GM12872 (cell line): ENCODE measurements around the gene GRAMD2B.

Experiments used
- TF ChIP-seq, protein P1 (sequence below): IDR thresholded peaks from 3 replicates; pipeline ENCODE4 v1.5.1; 2011; ENCODE audit warnings: low read depth, mild to moderate bottlenecking, low read length, moderate library complexity; ENCODE audit not compliant: insufficient read depth

Gene GRAMD2B

DNA sequence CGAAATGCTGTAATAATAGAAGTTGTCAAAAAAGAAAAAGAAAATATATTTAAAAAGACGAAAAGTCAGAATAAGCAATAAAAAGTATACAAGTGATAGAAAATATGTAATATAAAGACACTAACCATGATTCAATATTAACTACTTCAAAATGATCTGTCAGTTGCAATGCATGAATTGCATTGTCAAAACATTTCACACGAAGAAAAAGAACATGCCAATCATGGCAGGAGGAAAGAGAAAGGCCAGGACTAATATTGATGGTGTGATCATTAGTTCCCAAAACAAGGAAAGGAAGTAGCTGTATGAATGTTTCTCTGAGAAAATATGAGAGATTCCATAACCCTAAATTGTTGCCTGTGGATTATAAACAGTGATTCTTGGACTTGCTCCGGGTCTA, 7.4 kb upstream of the GRAMD2B start:
- TF ChIP-seq, protein P1, sequence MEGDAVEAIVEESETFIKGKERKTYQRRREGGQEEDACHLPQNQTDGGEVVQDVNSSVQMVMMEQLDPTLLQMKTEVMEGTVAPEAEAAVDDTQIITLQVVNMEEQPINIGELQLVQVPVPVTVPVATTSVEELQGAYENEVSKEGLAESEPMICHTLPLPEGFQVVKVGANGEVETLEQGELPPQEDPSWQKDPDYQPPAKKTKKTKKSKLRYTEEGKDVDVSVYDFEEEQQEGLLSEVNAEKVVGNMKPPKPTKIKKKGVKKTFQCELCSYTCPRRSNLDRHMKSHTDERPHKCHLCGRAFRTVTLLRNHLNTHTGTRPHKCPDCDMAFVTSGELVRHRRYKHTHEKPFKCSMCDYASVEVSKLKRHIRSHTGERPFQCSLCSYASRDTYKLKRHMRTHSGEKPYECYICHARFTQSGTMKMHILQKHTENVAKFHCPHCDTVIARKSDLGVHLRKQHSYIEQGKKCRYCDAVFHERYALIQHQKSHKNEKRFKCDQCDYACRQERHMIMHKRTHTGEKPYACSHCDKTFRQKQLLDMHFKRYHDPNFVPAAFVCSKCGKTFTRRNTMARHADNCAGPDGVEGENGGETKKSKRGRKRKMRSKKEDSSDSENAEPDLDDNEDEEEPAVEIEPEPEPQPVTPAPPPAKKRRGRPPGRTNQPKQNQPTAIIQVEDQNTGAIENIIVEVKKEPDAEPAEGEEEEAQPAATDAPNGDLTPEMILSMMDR, result no peak

DNA sequence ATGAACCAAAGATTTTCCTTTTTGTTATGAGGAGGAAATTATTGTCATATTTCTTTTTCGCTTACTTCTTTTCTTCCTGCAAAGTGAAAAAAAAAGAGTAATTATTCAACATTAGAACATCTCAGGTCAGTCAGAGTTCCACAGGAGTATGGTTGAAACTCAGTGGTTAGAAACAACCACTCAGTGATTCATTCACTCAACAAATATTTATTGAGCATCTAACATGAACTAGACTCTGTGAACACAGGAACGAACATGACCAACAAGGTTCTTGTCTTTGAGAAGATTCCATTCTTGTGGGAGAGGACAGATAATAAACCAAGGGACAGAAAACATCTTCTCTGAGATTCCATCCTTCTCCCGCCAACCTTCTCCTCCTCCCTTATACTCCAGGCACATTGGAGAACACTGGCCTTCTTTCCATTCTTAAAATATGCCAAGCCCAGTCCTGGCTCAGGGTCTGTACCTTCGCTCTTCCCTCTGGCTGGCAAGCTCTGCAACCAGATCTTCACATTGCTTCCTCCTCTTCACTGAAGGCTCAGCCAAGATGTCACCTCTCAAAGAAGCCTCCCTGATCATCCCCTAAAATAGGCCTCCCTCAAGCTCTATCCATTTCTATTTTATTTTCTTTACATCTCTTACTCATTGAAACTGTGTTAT, 6.8 kb upstream of the GRAMD2B start:
- TF ChIP-seq, protein P1, result no peak

DNA sequence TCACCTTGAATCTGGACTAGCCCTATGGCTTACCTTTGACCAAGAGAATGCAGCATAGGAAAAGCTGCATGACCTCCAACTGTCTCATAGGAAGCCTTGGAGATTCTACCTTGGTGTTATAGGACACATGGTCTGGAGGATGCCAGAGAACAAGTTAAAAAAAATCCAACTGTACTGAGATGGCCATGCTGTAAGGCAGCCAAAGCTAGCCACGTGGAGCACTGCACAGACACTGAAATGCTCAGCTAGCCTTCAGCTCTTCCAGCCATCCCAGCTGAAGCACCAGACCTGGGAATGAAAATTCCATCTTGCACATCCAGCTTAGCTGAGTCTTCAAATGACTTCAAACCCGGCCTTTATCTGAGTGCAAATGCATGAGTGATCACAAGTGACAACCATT, 6.0 kb upstream of the GRAMD2B start:
- TF ChIP-seq, protein P1, result no peak

DNA sequence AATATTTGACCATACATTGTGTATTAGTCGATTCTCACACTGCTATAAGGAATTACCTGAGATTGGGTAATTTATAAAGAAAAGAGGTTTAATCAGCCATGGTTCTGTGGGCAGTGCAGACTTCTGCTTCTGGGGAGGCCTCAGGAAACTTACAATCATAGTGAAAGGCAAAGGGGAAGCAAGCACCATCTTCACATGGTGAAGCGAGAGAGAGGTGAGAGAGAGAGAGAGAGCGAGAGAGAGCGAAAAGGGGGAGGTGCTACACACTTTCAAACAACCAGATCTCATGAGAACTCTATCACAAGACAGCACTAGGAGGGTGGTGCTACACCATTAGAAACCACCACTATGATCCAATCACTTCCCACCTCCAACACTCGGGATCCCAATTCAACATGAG, 4.1 kb upstream of the GRAMD2B start:
- TF ChIP-seq, protein P1, result no peak

DNA sequence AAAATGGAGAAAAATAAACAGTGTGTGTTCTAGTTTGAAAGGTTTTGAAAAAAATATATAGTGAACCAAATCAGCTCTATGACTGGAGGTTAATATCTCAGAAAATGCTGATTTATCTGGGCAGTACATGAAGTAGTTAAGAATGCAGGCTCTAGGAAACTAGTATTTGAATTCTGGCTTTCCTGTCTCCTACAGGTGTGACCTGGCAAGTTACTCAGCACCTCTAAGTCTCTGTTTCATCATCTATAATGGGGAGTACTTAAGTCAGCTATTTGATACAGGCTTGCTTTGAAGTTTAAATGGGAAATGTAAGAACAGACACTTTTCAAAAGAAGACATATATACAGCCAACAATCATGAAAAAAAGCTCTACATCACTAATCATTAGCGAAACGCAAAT, 5.2 kb downstream of the GRAMD2B start:
- TF ChIP-seq, protein P1, result no peak

DNA sequence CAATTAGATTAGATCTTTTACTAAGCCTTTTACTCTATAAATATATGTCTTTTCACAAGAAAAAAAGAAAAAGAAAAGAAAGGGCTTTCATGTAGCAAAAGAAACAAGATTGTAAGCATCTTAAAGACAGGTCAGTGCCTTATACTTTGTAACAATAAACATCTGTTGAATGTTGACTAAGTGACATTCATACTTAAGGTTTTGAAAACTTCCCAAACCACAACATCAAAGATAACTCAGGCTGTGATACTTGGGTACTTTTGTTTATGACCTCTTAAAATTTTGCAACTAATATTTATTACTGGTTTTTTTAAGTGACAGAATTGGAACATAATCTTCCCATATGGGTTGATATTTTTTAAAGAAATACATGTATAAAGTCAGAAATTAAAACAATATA, 7.4 kb downstream of the GRAMD2B start:
- TF ChIP-seq, protein P1, result no peak

DNA sequence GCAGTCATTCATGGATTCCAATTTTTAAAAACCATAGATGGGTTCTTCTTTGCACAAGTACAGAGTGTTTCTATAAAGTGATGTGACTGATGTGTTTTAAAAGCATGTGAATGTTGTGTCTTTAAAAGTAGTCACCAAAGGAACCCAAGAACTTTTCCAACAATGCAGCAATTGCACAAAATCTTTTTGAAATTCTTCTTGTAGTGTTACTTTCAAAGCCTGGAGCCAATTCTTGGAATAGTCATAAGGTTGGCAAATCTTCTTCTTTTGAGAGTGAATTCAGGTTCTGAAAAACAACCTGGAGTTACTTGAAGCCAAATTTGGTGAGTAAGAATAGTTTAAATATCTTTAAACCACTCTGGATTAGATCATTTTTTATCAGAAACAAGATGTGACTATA, 10.5 kb downstream of the GRAMD2B start:
- TF ChIP-seq, protein P1, result no peak
